Ovary (tissue), 9 donors: ENCODE measurements around the gene MACROH2A1. TPM values are rescaled to one million over a fixed set of nuclear protein-coding genes. Genes with fewer than 3 reads are reported as not detected.

Experiments
- DNase-seq, 5 donors: peaks; one replicate each; pipeline ENCODE4 v3.0.0-alpha.2; 2019 to 2020
- H3K27ac ChIP-seq, 2 donors: fragments of 200-600 bp; one replicate each; pipeline versions ENCODE4 v1.5.1 to v1.8.0; 2019 to 2022
- H3K27me3 ChIP-seq: fragments of 200-600 bp; one replicate; pipeline ENCODE4 v1.8.0; 2022
- H3K36me3 ChIP-seq: fragments of 200-600 bp; sonication (generic); one replicate; pipeline ENCODE4 v1.5.1; 2019
- H3K4me1 ChIP-seq: one replicate; pipeline ENCODE4 v1.8.1; 2013; ENCODE audit warnings: mild to moderate bottlenecking, moderate library complexity; ENCODE audit not compliant: insufficient read depth
- H3K4me3 ChIP-seq: fragments of 200-600 bp; sonication (generic); one replicate; pipeline ENCODE4 v1.5.1; 2017
- H3K9me3 ChIP-seq, 2 donors: fragments of 200-600 bp in 1 of 2; sonication (generic) in 1 of 2; one replicate each; pipeline versions ENCODE4 v1.5.1 to v1.8.1; 2013 to 2019; ENCODE audit warnings: mild to moderate bottlenecking in 1 of 2, moderate library complexity in 1 of 2
- EP300 ChIP-seq: sonication (generic); formaldehyde crosslinking; IDR thresholded peaks from one replicate; pipeline ENCODE4 v1.6.1; 2017; ENCODE audit warnings: antibody characterized with exemption
- POLR2A ChIP-seq: fragments of 450-650 bp; IDR thresholded peaks from one replicate; pipeline ENCODE4 v1.6.1; 2017; ENCODE audit warnings: antibody characterized with exemption, mild to moderate bottlenecking, moderate library complexity
- WGBS, 3 donors: extraction: QIAGEN DNeasy Blood & Tissue Kit in 1 of 3; methylation state at CpG; one replicate each; pipeline versions ENCODE4 v1.1.5 to v1.1.7; 2013 to 2017; 5-methylcytosine and 5-hydroxymethylcytosine counted together
- intact Hi-C, 4 donors: fragments of 100-400 bp; cut with DNase I; formaldehyde crosslinking; loops; one replicate each; pipeline versions ENCODE4 v1.11.0 to v1.15.1; 2022 to 2023
- polyA plus RNA-seq, 2 donors: library from polyadenylated mRNA; stranded (reverse); fragments of 200-250 nt in 1 of 2; fragments of 350-450 nt in 1 of 2; fragmentation: Illumina TruSeq in 1 of 2; extraction: RNeasy Lipid Tissue Mini Kit (QIAGEN cat#74804) in 1 of 2; gene quantifications; one replicate each; pipeline ENCODE4 v1.2.3, GENCODE V29; 2013 to 2014
- small RNA-seq: library from RNA; depleted of rRNA; stranded (forward); fragments of <200 nt; gene quantifications from one replicate; pipeline ENCODE3, GENCODE V24; 2016
- total RNA-seq, 7 donors: library from RNA; depleted of rRNA in 2 of 7; stranded (reverse); fragments of >200 nt in 2 of 7; fragmentation: NEBNext Ultra II Directional in 3 of 7; extraction: Animal tissue kit (Norgen Biotek cat#: 25700) in 3 of 7; gene quantifications; one replicate each; pipeline versions ENCODE4 v1.1.0 to v1.2.4, GENCODE V29; 2016 to 2023
- TF ChIP-seq, protein P1 (sequence below), 3 donors: fragments of 450-650 bp in 2 of 3; fragments of 200-600 bp in 1 of 3; IDR thresholded peaks; one replicate each; pipeline versions ENCODE4 v1.5.1 to v1.8.0; 2016 to 2022; ENCODE audit warnings: antibody characterized with exemption in 3 of 3, mild to moderate bottlenecking in 1 of 3
- donor health status: DM: no; HTN: no; CAD: no; lungs with moderate emphysema.
- donor health status: DM: no; HTN: no; CAD: no.
- donor health status: Bipolar disorder and iron deficiency.
- donor health status: DM: yes; HTN: yes; CAD: no.
- donor health status: DM: no; HTN: no; CAD: no.
- donor health status: DM: yes; HTN: yes; CAD: no.

Gene MACROH2A1
- total and polyA plus RNA-seq, 9 donors, result 71.7 to 157 (median 102) TPM

DNA sequence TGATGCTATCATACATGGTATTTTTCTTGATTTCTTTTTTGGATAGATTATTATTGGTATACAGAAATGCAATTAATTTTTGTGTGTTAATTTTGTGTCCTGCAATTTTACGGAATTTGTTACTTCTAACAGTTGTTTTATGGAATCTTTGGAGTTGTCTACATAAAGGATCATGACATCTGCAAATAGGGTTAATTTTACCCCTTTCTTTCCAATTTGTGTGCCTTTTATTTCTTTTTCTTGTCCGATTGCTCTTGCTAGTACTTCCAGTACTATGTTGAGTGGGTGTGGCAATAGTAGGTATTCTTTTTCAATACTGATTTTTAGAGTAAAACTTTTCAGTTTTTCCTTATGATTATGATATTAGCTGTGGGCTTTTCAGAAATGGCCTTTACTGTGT is 111.5 kb downstream of the MACROH2A1 start:
- TF ChIP-seq, protein P1, sequence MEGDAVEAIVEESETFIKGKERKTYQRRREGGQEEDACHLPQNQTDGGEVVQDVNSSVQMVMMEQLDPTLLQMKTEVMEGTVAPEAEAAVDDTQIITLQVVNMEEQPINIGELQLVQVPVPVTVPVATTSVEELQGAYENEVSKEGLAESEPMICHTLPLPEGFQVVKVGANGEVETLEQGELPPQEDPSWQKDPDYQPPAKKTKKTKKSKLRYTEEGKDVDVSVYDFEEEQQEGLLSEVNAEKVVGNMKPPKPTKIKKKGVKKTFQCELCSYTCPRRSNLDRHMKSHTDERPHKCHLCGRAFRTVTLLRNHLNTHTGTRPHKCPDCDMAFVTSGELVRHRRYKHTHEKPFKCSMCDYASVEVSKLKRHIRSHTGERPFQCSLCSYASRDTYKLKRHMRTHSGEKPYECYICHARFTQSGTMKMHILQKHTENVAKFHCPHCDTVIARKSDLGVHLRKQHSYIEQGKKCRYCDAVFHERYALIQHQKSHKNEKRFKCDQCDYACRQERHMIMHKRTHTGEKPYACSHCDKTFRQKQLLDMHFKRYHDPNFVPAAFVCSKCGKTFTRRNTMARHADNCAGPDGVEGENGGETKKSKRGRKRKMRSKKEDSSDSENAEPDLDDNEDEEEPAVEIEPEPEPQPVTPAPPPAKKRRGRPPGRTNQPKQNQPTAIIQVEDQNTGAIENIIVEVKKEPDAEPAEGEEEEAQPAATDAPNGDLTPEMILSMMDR (IDR thresholded peaks at IDR 0.05), result no peak
- TF ChIP-seq POLR2A (no peak), EP300 (no peak)
- Histone ChIP-seq H3K4me3 (no peak overlapping the region), H3K27me3 (no peaks in the 10 kb centered on the region), H3K36me3 (no peaks in the 10 kb centered on the region), H3K27ac (no peak overlapping the region), H3K9me3 (no peaks in the 10 kb centered on the region), H3K4me1 (no peaks in the 10 kb centered on the region)
- intact Hi-C loops, result no loop called here
- no peak for DNase-seq
- WGBS, 3 donors, result 87 to 92% (median 91%) methylated on average over 2 of the region's 2 CpGs

Small RNAs within 50 kb of the gene (small RNA-seq; reads per million reads assigned to genes)
- gene DCANP1, result not detected

Other genes starting within 250 kb of the MACROH2A1 start
- gene DCANP1, start 48.1 kb upstream of the MACROH2A1 start, total RNA-seq, result under 1 TPM in 1 of 7 donors, not detected in 6; 0.08 TPM
- gene DCANP1, start 48.1 kb upstream of the MACROH2A1 start, polyA plus RNA-seq, result not detected
- gene TIFAB, start 53.1 kb upstream of the MACROH2A1 start, total RNA-seq, result under 1 TPM in 2 of 7 donors, not detected in 5; 0.05 to 0.08 TPM
- gene TIFAB, start 53.1 kb upstream of the MACROH2A1 start, polyA plus RNA-seq, result under 1 TPM in 1 of 2 donors, not detected in 1; 0.33 TPM
- gene NEUROG1, start 136.7 kb upstream of the MACROH2A1 start, total RNA-seq, result not detected
- gene NEUROG1, start 136.7 kb upstream of the MACROH2A1 start, polyA plus RNA-seq, result under 1 TPM in 1 of 2 donors, not detected in 1; 0.06 TPM
- gene CXCL14, start 179.8 kb upstream of the MACROH2A1 start, total RNA-seq, result 1 to 10 TPM in 6 of 7 donors, under 1 TPM in 1; 0.58 to 5.4 (median 2.8) TPM
- 10 to 100 TPM in 1 of 2 donors, under 1 TPM in 1; 0.10 to 23.3 TPM for gene CXCL14, start 179.8 kb upstream of the MACROH2A1 start, polyA plus RNA-seq